GM19193 (cell line): ENCODE results near the gene PAQR5.
A peak's percentile ranks its signal among the peaks of the same experiment; 100 is the strongest.

Experiments used
- POLR2A ChIP-seq: IDR thresholded peaks from 4 replicates; pipeline ENCODE4 v1.6.1; 2011; ENCODE audit not compliant: insufficient read depth, insufficient read length; ENCODE audit errors: extremely low read depth

The PAQR5 gene

DNA sequence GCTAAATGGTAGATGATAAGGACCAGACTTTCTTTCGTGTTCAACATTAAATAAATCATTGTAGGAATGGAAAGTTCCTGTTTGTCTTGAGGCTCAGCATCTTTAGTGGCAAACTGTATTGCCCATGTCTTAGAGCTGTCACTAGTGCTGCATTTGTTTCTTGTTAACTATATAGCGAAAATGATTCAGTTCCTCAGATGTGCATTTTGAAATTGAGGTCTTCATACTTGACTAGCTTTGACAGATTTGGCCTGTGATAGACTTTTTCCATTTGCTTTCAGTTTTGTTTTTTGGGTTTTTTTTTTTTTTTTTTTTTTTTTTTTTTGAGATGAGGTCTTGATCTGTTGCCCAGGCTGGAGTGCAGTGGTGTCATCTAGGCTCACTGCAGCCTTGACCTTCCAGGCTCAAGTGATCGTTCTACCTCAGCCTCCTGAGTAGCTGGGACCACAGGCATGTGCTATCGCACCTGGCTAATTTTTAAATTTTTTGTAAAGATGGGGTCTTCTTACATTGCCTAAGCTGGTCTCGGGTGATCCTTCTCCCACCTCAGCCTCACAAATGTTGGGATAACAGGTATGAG lies 144.4 kb downstream of the PAQR5 start:
- no peak for TF ChIP-seq POLR2A

DNA sequence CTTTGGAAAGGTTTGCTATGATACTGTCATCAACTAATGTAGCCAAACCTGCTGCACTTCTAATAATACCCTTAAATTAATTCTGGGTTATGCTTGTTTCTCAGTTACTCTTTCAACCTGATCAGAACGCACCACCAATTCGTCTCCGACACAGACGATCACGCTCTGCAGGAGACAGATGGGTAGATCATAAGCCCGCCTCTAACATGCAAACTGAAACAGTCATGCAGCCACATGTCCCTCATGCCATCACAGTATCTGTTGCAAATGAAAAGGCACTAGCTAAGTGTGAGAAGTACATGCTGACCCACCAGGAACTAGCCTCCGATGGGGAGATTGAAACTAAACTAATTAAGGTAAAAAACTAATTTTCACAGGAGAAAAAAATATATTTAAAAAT lies 146.0 kb downstream of the PAQR5 start:
- no peak for TF ChIP-seq POLR2A

DNA sequence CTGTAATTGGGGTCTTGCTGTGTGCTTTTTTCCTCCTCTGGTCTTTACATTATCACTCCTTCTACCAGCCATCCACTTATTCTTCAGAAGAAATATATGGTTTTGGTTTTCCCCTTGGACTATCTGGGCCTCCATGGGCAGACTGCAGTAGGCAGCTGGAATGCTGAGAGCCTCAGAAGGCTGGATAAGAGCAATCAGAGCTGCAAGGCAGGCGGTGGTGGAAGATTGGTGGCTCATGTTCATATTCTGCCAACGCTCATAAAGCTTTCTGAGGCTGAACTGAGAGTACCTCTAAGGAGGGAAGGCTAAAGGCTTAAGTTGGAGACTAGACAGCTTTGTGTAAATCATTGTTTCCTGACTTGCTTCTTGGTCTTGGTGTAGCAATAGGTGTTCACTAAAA lies 148.2 kb downstream of the PAQR5 start:
- TF ChIP-seq POLR2A, result no peak

- no peak for TF ChIP-seq POLR2A
Measured at GRCh38 chr15:69450968-69451695, 152.4 kb downstream of the PAQR5 start.

GRCh38 chr15:69451951-69452691 lies 153.4 kb downstream of the PAQR5 start:
- TF ChIP-seq POLR2A, result no peak

- peak; percentile 100 for TF ChIP-seq POLR2A
Measured at GRCh38 chr15:69452692-69453521, 154.2 kb downstream of the PAQR5 start, which contains the start of gene RPLP1. RPLP1 (plus strand) TSS chr15:69452818; CDS start chr15:69452949, 131 bp downstream.

GRCh38 chr15:69454953-69455352 lies 156.2 kb downstream of the PAQR5 start:
- no peak for TF ChIP-seq POLR2A

GRCh38 chr15:69456208-69457166 lies 157.8 kb downstream of the PAQR5 start:
- peak; percentile 51 for TF ChIP-seq POLR2A
